ENCODE data around the gene CPZ.

DNA sequence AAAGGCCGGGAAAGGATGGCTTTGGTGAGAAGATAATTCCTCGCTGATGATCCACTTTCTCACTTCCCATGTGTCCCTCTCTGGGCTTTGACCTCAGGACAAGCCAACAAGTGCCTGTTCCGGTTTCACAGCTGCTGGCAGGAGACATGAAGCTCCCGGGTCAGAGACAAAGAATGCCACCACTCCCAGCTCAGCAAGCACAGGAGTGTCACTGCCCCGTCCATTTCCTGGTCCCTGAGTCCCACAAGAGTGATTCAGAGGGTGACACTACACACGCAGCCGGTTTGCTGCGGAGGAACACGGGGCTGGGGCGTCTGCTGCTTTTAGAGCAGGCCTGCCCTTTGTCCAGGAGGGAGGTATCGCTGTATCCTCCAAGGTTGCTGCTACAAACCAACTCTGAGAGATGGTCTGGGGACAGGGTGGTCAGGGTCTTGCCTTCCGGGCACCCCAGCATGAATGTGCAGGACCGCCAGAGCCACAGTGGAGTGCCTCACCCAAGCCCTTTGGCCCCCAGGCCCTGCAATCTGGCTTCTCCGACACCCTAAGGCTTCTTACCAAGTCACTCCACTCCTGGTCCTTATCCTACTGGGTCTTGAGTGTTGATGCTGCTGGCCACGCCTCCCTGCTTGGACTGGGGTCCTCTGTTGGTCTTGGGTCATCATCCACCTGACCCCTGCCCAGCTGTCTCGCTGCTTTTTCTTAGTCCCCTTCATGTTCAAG lies 49.5 kb downstream of the CPZ start:
- TF ChIP-seq EGR1 (IDR thresholded peaks at IDR 0.05; ENCODE audit: borderline replicate concordance in 1 of 2, low read depth in 2 of 2, low read length in 2 of 2) (no peak), JUND (IDR thresholded peaks at IDR 0.05; ENCODE audit: low read depth, low read length) (no peak), NR2C2 (IDR thresholded peaks at IDR 0.05; ENCODE audit: borderline replicate concordance, control insufficient read depth, insufficient read length, low read depth) (no peak), RAD51 (IDR thresholded peaks at IDR 0.05) (no peak), BRCA1 (IDR thresholded peaks at IDR 0.05; ENCODE audit: low read depth, low read length) (no peak), TCF7 (IDR thresholded peaks at IDR 0.05; ENCODE audit: borderline replicate concordance) (no peak), EP300 (IDR thresholded peaks at IDR 0.05; ENCODE audit: borderline replicate concordance in 1 of 2, control insufficient read depth in 1 of 2, low read depth in 2 of 2, low read length in 2 of 2) (no peak), SMARCA5 (IDR thresholded peaks at IDR 0.05) (no peak)
- TF ChIP-seq, protein P1, sequence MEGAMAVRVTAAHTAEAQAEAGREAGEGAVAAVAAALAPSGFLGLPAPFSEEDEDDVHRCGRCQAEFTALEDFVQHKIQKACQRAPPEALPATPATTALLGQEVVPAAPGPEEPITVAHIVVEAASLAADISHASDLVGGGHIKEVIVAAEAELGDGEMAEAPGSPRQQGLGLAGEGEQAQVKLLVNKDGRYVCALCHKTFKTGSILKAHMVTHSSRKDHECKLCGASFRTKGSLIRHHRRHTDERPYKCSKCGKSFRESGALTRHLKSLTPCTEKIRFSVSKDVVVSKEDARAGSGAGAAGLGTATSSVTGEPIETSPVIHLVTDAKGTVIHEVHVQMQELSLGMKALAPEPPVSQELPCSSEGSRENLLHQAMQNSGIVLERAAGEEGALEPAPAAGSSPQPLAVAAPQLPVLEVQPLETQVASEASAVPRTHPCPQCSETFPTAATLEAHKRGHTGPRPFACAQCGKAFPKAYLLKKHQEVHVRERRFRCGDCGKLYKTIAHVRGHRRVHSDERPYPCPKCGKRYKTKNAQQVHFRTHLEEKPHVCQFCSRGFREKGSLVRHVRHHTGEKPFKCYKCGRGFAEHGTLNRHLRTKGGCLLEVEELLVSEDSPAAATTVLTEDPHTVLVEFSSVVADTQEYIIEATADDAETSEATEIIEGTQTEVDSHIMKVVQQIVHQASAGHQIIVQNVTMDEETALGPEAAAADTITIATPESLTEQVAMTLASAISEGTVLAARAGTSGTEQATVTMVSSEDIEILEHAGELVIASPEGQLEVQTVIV (IDR thresholded peaks at IDR 0.05; ENCODE audit: borderline replicate concordance, partially characterized antibody) = no peak
- TF ChIP-seq, protein P2, sequence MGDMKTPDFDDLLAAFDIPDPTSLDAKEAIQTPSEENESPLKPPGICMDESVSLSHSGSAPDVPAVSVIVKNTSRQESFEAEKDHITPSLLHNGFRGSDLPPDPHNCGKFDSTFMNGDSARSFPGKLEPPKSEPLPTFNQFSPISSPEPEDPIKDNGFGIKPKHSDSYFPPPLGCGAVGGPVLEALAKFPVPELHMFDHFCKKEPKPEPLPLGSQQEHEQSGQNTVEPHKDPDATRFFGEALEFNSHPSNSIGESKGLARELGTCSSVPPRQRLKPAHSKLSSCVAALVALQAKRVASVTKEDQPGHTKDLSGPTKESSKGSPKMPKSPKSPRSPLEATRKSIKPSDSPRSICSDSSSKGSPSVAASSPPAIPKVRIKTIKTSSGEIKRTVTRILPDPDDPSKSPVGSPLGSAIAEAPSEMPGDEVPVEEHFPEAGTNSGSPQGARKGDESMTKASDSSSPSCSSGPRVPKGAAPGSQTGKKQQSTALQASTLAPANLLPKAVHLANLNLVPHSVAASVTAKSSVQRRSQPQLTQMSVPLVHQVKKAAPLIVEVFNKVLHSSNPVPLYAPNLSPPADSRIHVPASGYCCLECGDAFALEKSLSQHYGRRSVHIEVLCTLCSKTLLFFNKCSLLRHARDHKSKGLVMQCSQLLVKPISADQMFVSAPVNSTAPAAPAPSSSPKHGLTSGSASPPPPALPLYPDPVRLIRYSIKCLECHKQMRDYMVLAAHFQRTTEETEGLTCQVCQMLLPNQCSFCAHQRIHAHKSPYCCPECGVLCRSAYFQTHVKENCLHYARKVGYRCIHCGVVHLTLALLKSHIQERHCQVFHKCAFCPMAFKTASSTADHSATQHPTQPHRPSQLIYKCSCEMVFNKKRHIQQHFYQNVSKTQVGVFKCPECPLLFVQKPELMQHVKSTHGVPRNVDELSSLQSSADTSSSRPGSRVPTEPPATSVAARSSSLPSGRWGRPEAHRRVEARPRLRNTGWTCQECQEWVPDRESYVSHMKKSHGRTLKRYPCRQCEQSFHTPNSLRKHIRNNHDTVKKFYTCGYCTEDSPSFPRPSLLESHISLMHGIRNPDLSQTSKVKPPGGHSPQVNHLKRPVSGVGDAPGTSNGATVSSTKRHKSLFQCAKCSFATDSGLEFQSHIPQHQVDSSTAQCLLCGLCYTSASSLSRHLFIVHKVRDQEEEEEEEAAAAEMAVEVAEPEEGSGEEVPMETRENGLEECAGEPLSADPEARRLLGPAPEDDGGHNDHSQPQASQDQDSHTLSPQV (IDR thresholded peaks at IDR 0.05) = no peak
- TF ChIP-seq, protein P3, sequence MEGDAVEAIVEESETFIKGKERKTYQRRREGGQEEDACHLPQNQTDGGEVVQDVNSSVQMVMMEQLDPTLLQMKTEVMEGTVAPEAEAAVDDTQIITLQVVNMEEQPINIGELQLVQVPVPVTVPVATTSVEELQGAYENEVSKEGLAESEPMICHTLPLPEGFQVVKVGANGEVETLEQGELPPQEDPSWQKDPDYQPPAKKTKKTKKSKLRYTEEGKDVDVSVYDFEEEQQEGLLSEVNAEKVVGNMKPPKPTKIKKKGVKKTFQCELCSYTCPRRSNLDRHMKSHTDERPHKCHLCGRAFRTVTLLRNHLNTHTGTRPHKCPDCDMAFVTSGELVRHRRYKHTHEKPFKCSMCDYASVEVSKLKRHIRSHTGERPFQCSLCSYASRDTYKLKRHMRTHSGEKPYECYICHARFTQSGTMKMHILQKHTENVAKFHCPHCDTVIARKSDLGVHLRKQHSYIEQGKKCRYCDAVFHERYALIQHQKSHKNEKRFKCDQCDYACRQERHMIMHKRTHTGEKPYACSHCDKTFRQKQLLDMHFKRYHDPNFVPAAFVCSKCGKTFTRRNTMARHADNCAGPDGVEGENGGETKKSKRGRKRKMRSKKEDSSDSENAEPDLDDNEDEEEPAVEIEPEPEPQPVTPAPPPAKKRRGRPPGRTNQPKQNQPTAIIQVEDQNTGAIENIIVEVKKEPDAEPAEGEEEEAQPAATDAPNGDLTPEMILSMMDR (IDR thresholded peaks at IDR 0.05 in 2 of 3, conservative IDR thresholded peaks at IDR 0.05 in 1 of 3; ENCODE audit: control insufficient read depth in 2 of 3, extremely low read depth in 1 of 3, insufficient read depth in 1 of 3, low read depth in 3 of 3, low read length in 3 of 3) = no peak
- TF ChIP-seq, protein P4, sequence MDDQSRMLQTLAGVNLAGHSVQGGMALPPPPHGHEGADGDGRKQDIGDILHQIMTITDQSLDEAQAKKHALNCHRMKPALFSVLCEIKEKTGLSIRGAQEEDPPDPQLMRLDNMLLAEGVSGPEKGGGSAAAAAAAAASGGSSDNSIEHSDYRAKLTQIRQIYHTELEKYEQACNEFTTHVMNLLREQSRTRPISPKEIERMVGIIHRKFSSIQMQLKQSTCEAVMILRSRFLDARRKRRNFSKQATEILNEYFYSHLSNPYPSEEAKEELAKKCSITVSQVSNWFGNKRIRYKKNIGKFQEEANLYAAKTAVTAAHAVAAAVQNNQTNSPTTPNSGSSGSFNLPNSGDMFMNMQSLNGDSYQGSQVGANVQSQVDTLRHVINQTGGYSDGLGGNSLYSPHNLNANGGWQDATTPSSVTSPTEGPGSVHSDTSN (IDR thresholded peaks at IDR 0.05; ENCODE audit: insufficient replicate concordance, low read depth, low read length) = no peak

All from GM12878 (cell line).